H1 (cell line): ENCODE data around the gene C2orf80. TPM values are rescaled to one million over a fixed set of nuclear protein-coding genes. Genes with fewer than 3 reads are reported as not detected.

Experiments used
- CTCF ChIA-PET: fragments of 300-600 bp; sonication (Branson Sonifier 250); formaldehyde crosslinking; loops from one replicate; lab custom pipeline; 2021; ENCODE audit not compliant: partially characterized antibody; lab: Charles Lee
- POLR2A ChIA-PET: fragments of 300-600 bp; sonication (Branson Sonifier 250); formaldehyde crosslinking; loops from one replicate; lab custom pipeline; 2021; ENCODE audit warnings: inconsistent platforms; ENCODE audit not compliant: partially characterized antibody; lab: Charles Lee
- DNase-seq, 2 experiments: peaks; one replicate each; pipeline versions ENCODE4 v3.0.0 to v3.0.0-alpha.2; 2010 to 2022; ENCODE audit warnings: low spot score in 2 of 2, low read depth in 1 of 2, mixed read lengths in 1 of 2
- FAIRE-seq: peaks from 2 replicates; lab custom pipeline; 2011; peaks lifted over from hg19 to GRCh38; lab: Jason Lieb, UNC
- H2AFZ ChIP-seq: 2 replicates; pipeline ENCODE4 v1.8.1; 2012; ENCODE audit warnings: low read length, inconsistent platforms
- H2AK5ac ChIP-seq: 2 replicates; pipeline ENCODE4 v1.6.1; 2013; ENCODE audit warnings: low read depth, low read length
- H2BK120ac ChIP-seq: replicated peaks from 2 replicates; pipeline ENCODE3; 2013; ENCODE audit warnings: low read depth, low read length, inconsistent platforms
- H2BK12ac ChIP-seq: 2 replicates; pipeline ENCODE4 v1.6.1; 2013; ENCODE audit warnings: low read depth, low read length
- H2BK15ac ChIP-seq: 2 replicates; pipeline ENCODE4 v1.6.1; 2013; ENCODE audit warnings: low read length
- H2BK20ac ChIP-seq: 2 replicates; pipeline ENCODE4 v1.6.1; 2013; ENCODE audit warnings: low read length
- H2BK5ac ChIP-seq: 2 replicates; pipeline ENCODE4 v1.6.1; 2013; ENCODE audit warnings: low read depth, low read length
- H3K14ac ChIP-seq: 2 replicates; pipeline ENCODE4 v1.6.1; 2013; ENCODE audit warnings: inconsistent platforms; ENCODE audit not compliant: insufficient read length
- H3K18ac ChIP-seq: 2 replicates; pipeline ENCODE4 v1.6.1; 2013; ENCODE audit warnings: low read length; ENCODE audit errors: extremely low read depth
- H3K23ac ChIP-seq: 2 replicates; pipeline ENCODE4 v1.6.1; 2013; ENCODE audit warnings: inconsistent platforms; ENCODE audit not compliant: insufficient read length
- H3K23me2 ChIP-seq: 2 replicates; pipeline ENCODE4 v1.6.1; 2013; ENCODE audit warnings: low read depth, low read length
- H3K27ac ChIP-seq: 2 replicates; pipeline ENCODE4 v1.6.1; 2011; ENCODE audit warnings: low read depth, low read length, inconsistent platforms
- H3K27me3 ChIP-seq, 4 experiments: replicated peaks in 1 of 4; 1 replicate in 1 of 4; 2 replicates in 3 of 4; pipeline versions ENCODE4 v1.6.1 to v1.8.1; 2011 to 2013; ENCODE audit warnings: low read length in 3 of 4, mild to moderate bottlenecking in 3 of 4, inconsistent platforms in 2 of 4, mixed read lengths in 2 of 4, moderate library complexity in 1 of 4; ENCODE audit not compliant: control insufficient read depth in 3 of 4, insufficient read depth in 3 of 4; ENCODE audit errors: extremely low read depth in 1 of 4
- H3K36me3 ChIP-seq, 4 experiments: 2 replicates each; pipeline versions ENCODE4 v1.6.1 to v1.8.1; 2011 to 2013; ENCODE audit warnings: mild to moderate bottlenecking in 4 of 4, low read length in 3 of 4, moderate library complexity in 2 of 4, control low read depth in 1 of 4, inconsistent platforms in 1 of 4; ENCODE audit not compliant: insufficient read depth in 4 of 4, control insufficient read depth in 2 of 4
- H3K4ac ChIP-seq: replicated peaks from 2 replicates; pipeline ENCODE3; 2013; ENCODE audit warnings: low read length, low read depth, mixed read lengths, inconsistent platforms; ENCODE audit not compliant: insufficient read length
- H3K4me1 ChIP-seq, 4 experiments: replicated peaks in 1 of 4; 1 replicate in 1 of 4; 2 replicates in 3 of 4; pipeline versions ENCODE4 v1.6.1 to v1.8.1; 2011 to 2013; ENCODE audit warnings: low read length in 3 of 4, inconsistent platforms in 2 of 4, mixed read lengths in 1 of 4; ENCODE audit not compliant: insufficient read depth in 4 of 4, control insufficient read depth in 3 of 4
- H3K4me2 ChIP-seq, 2 experiments: 2 replicates each; pipeline versions ENCODE4 v1.6.1 to v1.8.1; 2011 to 2013; ENCODE audit warnings: low read depth in 2 of 2, low read length in 2 of 2, control low read depth in 1 of 2, inconsistent platforms in 1 of 2, mild to moderate bottlenecking in 1 of 2; ENCODE audit not compliant: insufficient read depth in 1 of 2
- H3K4me3 ChIP-seq, 4 experiments: fragments of 200-600, 300-600 bp in 1 of 4; sonication (generic), shearing (Covaris generic), sonication (Bioruptor Twin) in 1 of 4; 2 replicates each; pipeline versions ENCODE4 v1.5.1 to v1.8.1; 2011 to 2016; ENCODE audit warnings: low read length in 4 of 4, low read depth in 3 of 4, control low read depth in 2 of 4, inconsistent platforms in 2 of 4, mild to moderate bottlenecking in 2 of 4, mixed read lengths in 1 of 4, moderate library complexity in 1 of 4; ENCODE audit not compliant: insufficient read depth in 2 of 4; ENCODE audit errors: extremely low read depth in 1 of 4
- H3K56ac ChIP-seq: replicated peaks from 2 replicates; pipeline ENCODE3; 2013; ENCODE audit warnings: low read depth, mild to moderate bottlenecking, mixed read lengths, low read length, inconsistent platforms; ENCODE audit not compliant: insufficient read length
- H3K79me1 ChIP-seq: 2 replicates; pipeline ENCODE4 v1.6.1; 2013; ENCODE audit warnings: low read depth, low read length, control low read depth
- H3K79me2 ChIP-seq, 2 experiments: 2 replicates each; pipeline versions ENCODE4 v1.6.1 to v1.8.1; 2012 to 2013; ENCODE audit warnings: low read length in 2 of 2, mild to moderate bottlenecking in 2 of 2, inconsistent platforms in 1 of 2; ENCODE audit not compliant: insufficient read depth in 2 of 2, control insufficient read depth in 1 of 2
- H3K9ac ChIP-seq, 4 experiments: replicated peaks in 1 of 4; 1 replicate in 1 of 4; 2 replicates in 3 of 4; pipeline versions ENCODE4 v1.6.1 to v1.8.1; 2011 to 2013; ENCODE audit warnings: low read depth in 3 of 4, low read length in 3 of 4, control low read depth in 2 of 4, mild to moderate bottlenecking in 2 of 4, moderate library complexity in 2 of 4, inconsistent platforms in 1 of 4; ENCODE audit errors: extremely low read depth in 1 of 4
- H3K9me3 ChIP-seq, 2 experiments: 2 replicates each; pipeline versions ENCODE4 v1.6.1 to v1.8.1; 2012 to 2013; ENCODE audit warnings: mild to moderate bottlenecking in 2 of 2, moderate library complexity in 2 of 2, control low read depth in 1 of 2, inconsistent platforms in 1 of 2, low read depth in 1 of 2, low read length in 1 of 2, mixed read lengths in 1 of 2; ENCODE audit not compliant: insufficient read depth in 2 of 2
- H4K20me1 ChIP-seq, 2 experiments: replicated peaks in 1 of 2; 2 replicates each; pipeline versions ENCODE3 to v1.8.1; 2011 to 2013; ENCODE audit warnings: inconsistent platforms in 2 of 2, low read length in 2 of 2, mild to moderate bottlenecking in 1 of 2; ENCODE audit not compliant: insufficient read depth in 2 of 2, control insufficient read depth in 1 of 2
- H4K5ac ChIP-seq: 2 replicates; pipeline ENCODE4 v1.6.1; 2013; ENCODE audit warnings: low read length, low read depth, mixed read lengths, inconsistent platforms; ENCODE audit not compliant: insufficient read length
- H4K8ac ChIP-seq: 2 replicates; pipeline ENCODE4 v1.8.0; 2013; ENCODE audit warnings: mild to moderate bottlenecking, moderate library complexity, low read length, inconsistent platforms; ENCODE audit not compliant: insufficient read depth; ENCODE audit errors: extremely low read depth
- H4K91ac ChIP-seq: replicated peaks from 2 replicates; pipeline ENCODE3; 2013; ENCODE audit warnings: low read length, mixed read lengths, inconsistent platforms; ENCODE audit not compliant: insufficient read length
- EGR1 ChIP-seq: IDR thresholded peaks from 2 replicates; pipeline ENCODE4 v1.6.1; 2011; ENCODE audit warnings: low read depth, low read length, borderline replicate concordance
- GABPA ChIP-seq: IDR thresholded peaks from 2 replicates; pipeline ENCODE4 v1.6.1; 2011; ENCODE audit warnings: mild to moderate bottlenecking, low read length, moderate library complexity, borderline replicate concordance; ENCODE audit not compliant: insufficient read depth
- KDM5A ChIP-seq: fragments of 200-600 bp; IDR thresholded peaks from 2 replicates; pipeline ENCODE4 v1.7.1; 2012; ENCODE audit warnings: mild to moderate bottlenecking, low read length, inconsistent platforms, mixed read lengths
- PHF8 ChIP-seq: fragments of 200-600 bp; sonication (generic); conservative IDR thresholded peaks from 2 replicates; pipeline ENCODE4 v1.7.1; 2012; ENCODE audit warnings: low read depth, mild to moderate bottlenecking, inconsistent platforms, low read length, moderate library complexity
- POLR2AphosphoS5 ChIP-seq: IDR thresholded peaks from 2 replicates; pipeline ENCODE4 v1.6.1; 2011; ENCODE audit warnings: low read depth, low read length
- WGBS, 2 experiments: shearing (Covaris generic) in 1 of 2; methylation state at CpG; one replicate each; pipeline versions ENCODE4 v1.1.6 to v1.1.7; 2013 to 2015; ENCODE audit warnings: low lambda C conversion rate in 2 of 2, mixed read lengths in 2 of 2, inconsistent platforms in 1 of 2, low coverage in 1 of 2, missing lambda C conversion rate in 1 of 2; ENCODE audit not compliant: insufficient replicate concordance in 2 of 2, insufficient coverage in 1 of 2, insufficient read length in 1 of 2; ENCODE audit errors: extremely low coverage in 1 of 2, missing lambda C conversion rate in 1 of 2; 5-methylcytosine and 5-hydroxymethylcytosine counted together
- polyA plus RNA-seq, 7 experiments: library from polyadenylated mRNA; depleted of rRNA in 3 of 7; stranded (reverse) in 5 of 7; unstranded in 2 of 7; fragments of >200 nt in 5 of 7; fragments of 200-250 nt in 2 of 7; gene quantifications; 1 replicate in 5 of 7; 2 replicates in 1 of 7; 4 replicates in 1 of 7; pipeline versions ENCODE4 v1.2.1 to v1.2.3, GENCODE V29; 2011 to 2013; ENCODE audit warnings: missing spikeins in 2 of 7, mixed read lengths in 2 of 7
- total RNA-seq: library from RNA; stranded (reverse); fragmentation: NEBNext Ultra II Directional; extraction: Animal tissue kit (Norgen Biotek cat#: 25700); gene quantifications from 2 replicates; pipeline ENCODE4 v1.2.1, GENCODE V29; 2021

Gene C2orf80
- total and polyA plus RNA-seq, 2 of the 8 experiments (the other 6 are each of a cell fraction or from before 2014, with no cell fraction given): 0.97 to 1.1 TPM

DNA sequence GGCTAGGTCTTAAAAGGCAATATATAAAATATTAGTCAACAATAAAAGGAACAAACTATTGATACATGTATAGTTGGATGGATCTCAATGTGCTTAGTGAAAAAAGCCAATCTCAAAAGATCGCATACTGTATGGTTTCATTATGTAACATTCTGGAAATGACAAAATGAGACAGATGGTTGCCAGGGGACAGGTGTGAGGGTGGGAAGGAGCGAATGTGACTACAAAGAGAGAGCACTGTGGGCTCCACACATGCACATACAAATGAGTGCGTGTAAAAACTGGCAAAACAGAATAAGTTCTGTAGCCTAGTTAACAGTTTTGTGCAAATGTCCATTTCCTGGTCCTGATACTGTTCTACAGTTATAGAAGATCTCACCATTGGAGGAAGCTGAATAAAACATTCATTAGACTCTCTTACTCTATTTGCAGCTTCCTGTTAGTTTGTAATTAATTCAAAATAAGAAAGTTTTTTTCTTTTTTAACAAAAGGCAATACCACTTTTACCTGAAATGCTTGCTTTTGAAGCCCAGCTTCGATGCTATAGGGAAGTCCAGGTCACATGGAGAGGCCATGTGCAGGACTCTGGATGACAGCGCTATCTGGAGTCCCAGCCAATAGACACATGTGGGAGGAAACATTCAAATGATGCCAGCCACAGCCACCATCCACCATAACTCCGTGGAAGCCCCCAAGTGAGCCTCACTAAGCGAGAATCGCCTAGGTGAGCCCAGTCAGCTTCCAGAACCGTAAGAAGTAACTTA is 21.0 kb upstream of the C2orf80 start:
- no peaks in the 10 kb centered on the region for H3K79me2 ChIP-seq
- no peak overlapping the region for H3K14ac ChIP-seq
- H3K4me3 ChIP-seq: no peak overlapping the region
- H4K91ac ChIP-seq: no peak overlapping the region
- no peak overlapping the region for H2BK12ac ChIP-seq
- no peak overlapping the region for H4K8ac ChIP-seq
- no peak overlapping the region for H2BK5ac ChIP-seq
- 95% methylated on average over 9 of the region's 9 CpGs; no CpG with 5 or more reads in 1 of the 2 experiments for whole genome bisulfite sequencing, 2 experiments
- H3K79me1 ChIP-seq: no peaks in the 10 kb centered on the region
- H3K36me3 ChIP-seq: no peaks in the 10 kb centered on the region
- no peak overlapping the region; the same call in 1 of the 2 replicates for H2AFZ ChIP-seq
- no peaks in the 10 kb centered on the region for H3K23me2 ChIP-seq
- no peak overlapping the region for H2BK15ac ChIP-seq
- H3K4me2 ChIP-seq: no peak overlapping the region
- H4K20me1 ChIP-seq: no peaks in the 10 kb centered on the region
- H3K56ac ChIP-seq: no peak overlapping the region
- H2BK20ac ChIP-seq: no peak overlapping the region
- ChIA-PET POLR2A (interaction anchor here (0.8 kb wide), 1 partner anchor 30 kb away, joined by 4 read pairs; no protein-coding TSS in a partner anchor), CTCF (interaction anchor here (0.6 to 1.2 kb wide), 3 partner anchors 16 to 31 kb away, joined by 3 read pairs; no protein-coding TSS in a partner anchor)
- DNase-seq (no peak), FAIRE-seq (no peak)
- H3K9me3 ChIP-seq: no peaks in the 10 kb centered on the region
- H3K4me1 ChIP-seq: 0 out of 7 replicates have a peak, but pooled peaks cover 0 to 2% (median 0%) of the 10 kb centered on the region in 4 experiments
- H3K27ac ChIP-seq: no peak overlapping the region
- H4K5ac ChIP-seq: no peak overlapping the region
- no peak overlapping the region for H3K18ac ChIP-seq
- H3K4ac ChIP-seq: no peak overlapping the region
- no peak overlapping the region for H3K9ac ChIP-seq
- H3K27me3 ChIP-seq: no peaks in the 10 kb centered on the region
- no peak overlapping the region for H3K23ac ChIP-seq
- no peak for TF ChIP-seq KDM5A
- TF ChIP-seq EGR1: no peak
- TF ChIP-seq GABPA: no peak
- no peak for TF ChIP-seq POLR2AphosphoS5
- no peak for TF ChIP-seq PHF8
- H2BK120ac ChIP-seq: no peak overlapping the region
- H2AK5ac ChIP-seq: no peak overlapping the region
